K562 (cell line): Measurements from ENCODE around the gene PODN. TPM values are rescaled to one million over a fixed set of nuclear protein-coding genes. Genes with fewer than 3 reads are reported as not detected.
A peak's percentile ranks its signal among the peaks of the same experiment; 100 is the strongest.

Experiments used
- ATAC-seq: fragments of 200-7000 bp; cut with Tn5 transposase; 3 replicates; pipeline ENCODE4 v1.9.1; 2020; ENCODE audit warnings: moderate library complexity
- BruUV-seq: library from RNA; stranded (reverse); fragments of 400-500 nt; replicated peaks from 2 replicates; lab custom pipeline; 2021; lab: Mats Ljungman, UMichigan
- CTCF ChIA-PET: fragments of 300-600 bp; formaldehyde crosslinking; extraction: SDS; loops from one replicate; lab custom pipeline; 2021; ENCODE audit warnings: low intra/inter-chr PET ratio; lab: Yijun Ruan, JAX
- POLR2A ChIA-PET: fragments of 300-600, 350-650 bp; sonication (Branson Sonifier 250); formaldehyde crosslinking; extraction: SDS; loops from one replicate; lab custom pipeline; 2021; ENCODE audit warnings: antibody characterized with exemption, inconsistent platforms; lab: Yijun Ruan, JAX
- DNase-seq, 4 experiments: peaks; one replicate each; pipeline versions ENCODE4 v3.0.0 to v3.0.0-alpha.2; 2011 to 2018; ENCODE audit warnings: low spot score in 3 of 4, mixed read lengths in 3 of 4; ENCODE audit errors: extremely low read depth in 1 of 4
- FAIRE-seq: peaks from 2 replicates; lab custom pipeline; 2011; peaks lifted over from hg19 to GRCh38; lab: Jason Lieb, UNC
- H2AFZ ChIP-seq: 2 replicates; pipeline ENCODE4 v1.6.0; 2011; ENCODE audit warnings: low read depth, low read length, control low read depth, inconsistent platforms
- H3K27ac ChIP-seq: fragments of 200-600 bp; 3 replicates; pipeline ENCODE4 v1.8.0; 2011; ENCODE audit warnings: low read depth, mild to moderate bottlenecking, control low read depth, inconsistent platforms, low read length, moderate library complexity, mixed read lengths; ENCODE audit errors: extremely low read depth
- H3K27me3 ChIP-seq, 2 experiments: fragments of 300-600 bp in 1 of 2; 2 replicates in 1 of 2; 3 replicates in 1 of 2; pipeline versions ENCODE4 v1.6.0 to v1.8.0; 2011; ENCODE audit warnings: inconsistent platforms in 2 of 2, low read length in 2 of 2, mild to moderate bottlenecking in 1 of 2, mixed read lengths in 1 of 2, moderate library complexity in 1 of 2; ENCODE audit not compliant: control insufficient read depth in 2 of 2, insufficient read depth in 2 of 2
- H3K36me3 ChIP-seq: fragments of 300-600 bp; 3 replicates; pipeline ENCODE4 v1.8.0; 2011; ENCODE audit warnings: mild to moderate bottlenecking, low read length, inconsistent platforms; ENCODE audit not compliant: control insufficient read depth, insufficient read depth
- H3K4me1 ChIP-seq, 2 experiments: fragments of 200-600 bp in 1 of 2; replicated peaks in 1 of 2; 2 replicates in 1 of 2; 3 replicates in 1 of 2; pipeline versions ENCODE4 v1.5.1 to v1.8.0; 2011; ENCODE audit warnings: inconsistent platforms in 2 of 2, low read length in 2 of 2, mild to moderate bottlenecking in 1 of 2, mixed read lengths in 1 of 2, moderate library complexity in 1 of 2; ENCODE audit not compliant: control insufficient read depth in 2 of 2, insufficient read depth in 2 of 2
- H3K4me2 ChIP-seq: 2 replicates; pipeline ENCODE4 v1.6.1; 2011; ENCODE audit warnings: low read length, control low read depth, inconsistent platforms, mixed read lengths; ENCODE audit not compliant: insufficient read depth
- H3K4me3 ChIP-seq: fragments of 200-600 bp; sonication (generic), shearing (Covaris generic); 2 replicates; pipeline ENCODE4 v1.5.1; 2016; ENCODE audit warnings: control low read depth, inconsistent platforms
- H3K79me2 ChIP-seq: fragments of 200-600 bp; 3 replicates; pipeline ENCODE4 v1.8.0; 2011; ENCODE audit warnings: low read length, inconsistent platforms; ENCODE audit not compliant: control insufficient read depth, insufficient read depth
- H3K9ac ChIP-seq, 2 experiments: 2 replicates each; pipeline versions ENCODE4 v1.6.0 to v1.6.1; 2011; ENCODE audit warnings: low read depth in 2 of 2, low read length in 2 of 2, control low read depth in 1 of 2, inconsistent platforms in 1 of 2, mild to moderate bottlenecking in 1 of 2, mixed read lengths in 1 of 2; ENCODE audit not compliant: insufficient read depth in 1 of 2
- H3K9me1 ChIP-seq: one replicate; pipeline ENCODE4 v1.6.0; 2011; ENCODE audit warnings: inconsistent platforms, mild to moderate bottlenecking, low read length, moderate library complexity; ENCODE audit not compliant: control insufficient read depth, insufficient read depth
- H3K9me3 ChIP-seq: replicated peaks from 2 replicates; pipeline ENCODE4 v1.5.1; 2011; ENCODE audit warnings: low read depth, low read length, inconsistent platforms; ENCODE audit not compliant: control insufficient read depth, insufficient read depth
- H4K20me1 ChIP-seq: replicated peaks from 2 replicates; pipeline ENCODE4 v1.6.1; 2011; ENCODE audit warnings: low read length, inconsistent platforms, mixed read lengths; ENCODE audit not compliant: control insufficient read depth, insufficient read depth
- HCFC1 ChIP-seq: IDR thresholded peaks from 2 replicates; pipeline ENCODE4 v1.6.1; 2012; ENCODE audit warnings: low read depth, low read length, improper control_type of control experiment
- IRF2 ChIP-seq: sonication (generic); formaldehyde crosslinking; IDR thresholded peaks from 2 replicates; pipeline ENCODE4 v1.8.1; 2022; ENCODE audit warnings: mild to moderate bottlenecking, missing genetic modification reagents
- JUNB ChIP-seq: fragments of 450-650 bp; formaldehyde crosslinking; conservative IDR thresholded peaks from 2 replicates; pipeline ENCODE4 v1.4.0; 2020; ENCODE audit warnings: mild to moderate bottlenecking
- MEIS2 ChIP-seq: fragments of 450-650 bp; IDR thresholded peaks from 2 replicates; pipeline ENCODE4 v1.6.1; 2014; ENCODE audit warnings: mild to moderate bottlenecking; ENCODE audit not compliant: partially characterized antibody
- NFYB ChIP-seq: IDR thresholded peaks from 2 replicates; pipeline ENCODE4 v1.6.1; 2011; ENCODE audit warnings: mild to moderate bottlenecking, moderate library complexity; ENCODE audit not compliant: insufficient read length; ENCODE audit errors: extremely low read depth
- RBFOX2 ChIP-seq: fragments of 200-400 bp; formaldehyde crosslinking; IDR thresholded peaks from 2 replicates; pipeline ENCODE4 v1.6.1; 2017; ENCODE audit warnings: low read depth, mild to moderate bottlenecking, low read length, moderate library complexity
- SIRT6 ChIP-seq: IDR thresholded peaks from one replicate; pipeline ENCODE4 v1.6.1; 2012; ENCODE audit warnings: low read depth, mild to moderate bottlenecking, control low read depth, inconsistent platforms, low read length, moderate library complexity
- TEAD2 ChIP-seq: fragments of 450-650 bp; IDR thresholded peaks from 2 replicates; pipeline ENCODE4 v1.6.1; 2016; ENCODE audit warnings: missing genetic modification characterization, control low read depth, missing compliant biosample characterization
- ZBTB1 ChIP-seq: sonication (generic); formaldehyde crosslinking; IDR thresholded peaks from 2 replicates; pipeline ENCODE4 v1.8.1; 2023; ENCODE audit warnings: missing genetic modification reagents, low read depth, mild to moderate bottlenecking, borderline replicate concordance
- ZBTB33 ChIP-seq: sonication (generic); formaldehyde crosslinking; IDR thresholded peaks from 2 replicates; pipeline ENCODE4 v1.8.1; 2023; ENCODE audit warnings: mild to moderate bottlenecking, missing genetic modification reagents
- ZNF124 ChIP-seq: sonication (generic); formaldehyde crosslinking; IDR thresholded peaks from 2 replicates; pipeline ENCODE4 v1.8.1; 2022; ENCODE audit warnings: missing genetic modification reagents
- ZNF316 ChIP-seq: fragments of 450-650 bp; IDR thresholded peaks from 2 replicates; pipeline ENCODE4 v1.6.1; 2016
- ZNF75A ChIP-seq: fragments of 450-650 bp; formaldehyde crosslinking; IDR thresholded peaks from 2 replicates; pipeline ENCODE4 v1.4.0; 2020; ENCODE audit warnings: mild to moderate bottlenecking
- WGBS: fragments of 100-300 bp; shearing (Covaris generic); methylation state at CpG from one replicate; pipeline ENCODE4 v1.1.6; 2016; ENCODE audit warnings: low coverage, mixed read lengths; ENCODE audit not compliant: insufficient coverage; ENCODE audit errors: missing lambda C conversion rate; 5-methylcytosine and 5-hydroxymethylcytosine counted together
- in situ Hi-C: fragments of 300-500 bp; cut with MboI; formaldehyde crosslinking; loops from 4 replicates; pipeline ENCODE4 v1.15.0; 2018; ENCODE audit warnings: inconsistent platforms, mixed read lengths
- intact Hi-C: fragments of 100-400 bp; cut with micrococcal nuclease; formaldehyde crosslinking; loops from 2 replicates; pipeline ENCODE4 v1.14.2; 2022
- polyA plus RNA-seq, 8 experiments: library from polyadenylated mRNA; depleted of rRNA in 4 of 8; stranded (reverse) in 5 of 8; unstranded in 3 of 8; fragments of >200 nt; fragmentation: Nextera tagmentation in 2 of 8; fragmentation: Illumina TruSeq in 1 of 8; extraction: Ambion mirVana in 2 of 8; extraction: Trizol in 1 of 8; gene quantifications; 2 replicates each; pipeline versions ENCODE4 v1.2.1 to v1.2.3, GENCODE V29; 2011 to 2014; ENCODE audit warnings: inconsistent platforms in 1 of 8, missing spikeins in 1 of 8
- total RNA-seq, 7 experiments: library from RNA; depleted of rRNA in 6 of 7; stranded (reverse); fragments of >200 nt in 6 of 7; fragmentation: Illumina TruSeq in 2 of 7; extraction: Trizol in 2 of 7; gene quantifications; 2 replicates each; pipeline versions ENCODE4 v1.2.1 to v1.2.3, GENCODE V29; 2011 to 2021; ENCODE audit warnings: low replicate concordance in 1 of 7

The PODN gene
- total and polyA plus RNA-seq, 9 of the 15 experiments (the other 6 are each of a cell fraction or from before 2014, with no cell fraction given) = not detected

GRCh38 chr1:53107570-53108322 is 45.7 kb downstream of the PODN start (continued):
- 0 out of 2 replicates have a peak, but pooled peaks have one; percentile 3 for TF ChIP-seq ZNF316
- TF ChIP-seq MEIS2 = peak; percentile 27

- in situ Hi-C loops = no loop called here
- H3K9me3 ChIP-seq = 0 out of 2 replicates have a peak, but pooled peaks cover 4% of the 10 kb centered on the region
- H3K4me2 ChIP-seq = no peak overlapping the region
- no peak for ATAC-seq
- 3% methylated on average over 14 of the region's 14 CpGs for WGBS
- TF ChIP-seq TEAD2 (tag) (no peak), RBFOX2 (no peak), SIRT6 (no peak), ZNF124 (CRISPR knock-in tag) (no peak), ZBTB1 (CRISPR knock-in tag) (no peak), NFYB (no peak), ZNF75A (no peak), HCFC1 (no peak), ZBTB33 (CRISPR knock-in tag) (no peak), IRF2 (CRISPR knock-in tag) (no peak), JUNB (CRISPR knock-in tag) (no peak)
- TF ChIP-seq, all 486 proteins: peak for 0
- H4K20me1 ChIP-seq = no peaks in the 10 kb centered on the region
- H3K9me1 ChIP-seq = no peaks in the 10 kb centered on the region
- FAIRE-seq = no peak
- intact Hi-C loops = loop anchor here (1.0 kb wide), 1 partner anchor 48 kb away; no protein-coding TSS in a partner anchor
- no peak overlapping the region for H3K9ac ChIP-seq
- H3K27me3 ChIP-seq = peaks cover 31 to 74% of the 10 kb centered on the region in 2 experiments
- POLR2A ChIA-PET = interaction anchor here (1.4 kb wide), 1 partner anchor 41 kb away, joined by 8 read pairs; no protein-coding TSS in a partner anchor
- H3K4me1 ChIP-seq = peaks cover 0 to 11% of the 10 kb centered on the region in 2 experiments; a peak in 2 of 5 replicates
- H3K36me3 ChIP-seq = no peaks in the 10 kb centered on the region
- H3K79me2 ChIP-seq = no peaks in the 10 kb centered on the region
- H2AFZ ChIP-seq = no peak overlapping the region
- BruUV-seq = no TSS peak
- no peak overlapping the region for H3K4me3 ChIP-seq
- no peak for DNase-seq
- CTCF ChIA-PET = no interaction called here
- H3K27ac ChIP-seq = no peak overlapping the region
These were observed 46.9 kb downstream of the PODN start for GRCh38 chr1:53108646-53109580.
